ENCODE results near the gene TAAR9. TPM values are rescaled to one million over a fixed set of nuclear protein-coding genes. Genes with fewer than 3 reads are reported as not detected.

The TAAR9 gene
- total RNA-seq, 1 donor from 2014 or later = not detected

DNA sequence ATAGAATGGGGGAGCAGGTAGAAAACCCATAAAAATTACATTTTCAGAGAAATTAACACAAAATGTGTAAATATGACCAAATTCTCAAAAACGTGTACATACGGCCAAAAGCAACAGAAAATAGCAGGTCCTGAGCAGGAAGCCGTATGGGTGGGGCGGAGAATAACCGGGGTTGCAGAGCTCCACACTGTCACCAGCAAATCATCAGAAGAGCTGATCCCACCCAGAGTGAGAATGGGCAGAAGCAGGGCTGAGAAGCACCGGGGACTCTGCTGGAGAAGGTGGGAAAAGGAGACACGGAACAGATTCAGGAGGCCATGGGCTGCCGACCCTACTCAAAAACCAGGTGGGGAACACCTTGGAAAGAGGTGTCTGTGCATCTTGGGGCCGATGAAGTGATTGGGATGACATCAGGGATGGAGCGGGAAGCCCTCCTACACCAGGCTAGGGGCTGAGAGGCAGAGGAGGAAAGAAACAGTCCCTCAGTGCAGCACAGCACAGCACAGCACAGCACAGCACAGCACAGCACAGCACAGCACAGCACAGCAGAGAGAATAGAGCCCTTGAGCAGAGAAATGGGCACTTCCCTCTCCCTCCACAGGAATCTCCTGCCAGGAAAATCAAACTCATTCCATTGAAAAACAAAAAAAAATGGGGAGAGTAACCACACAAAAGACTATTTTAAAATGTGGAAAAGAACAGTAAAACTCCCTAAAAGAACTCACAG lies 47.4 kb upstream of the TAAR9 start:
- no peaks in the 10 kb centered on the region for H3K9me3 Mint-ChIP-seq
- Histone ChIP-seq H3K9ac (no peak overlapping the region), H3K36me3 (no peaks in the 10 kb centered on the region), H2AFZ (replicated peaks) (no peak overlapping the region), H3K27me3 (no peaks in the 10 kb centered on the region), H3K4me1 (no peaks in the 10 kb centered on the region), H3K4me2 (no peak overlapping the region), H3K27ac (no peak overlapping the region), H3K9me3 (ENCODE audit: low read depth) (no peaks in the 10 kb centered on the region), H3K4me3 (no peak overlapping the region), H3K79me2 (ENCODE audit: low read depth) (peaks cover 17% of the 10 kb centered on the region), H4K20me1 (ENCODE audit: low read depth) (no peaks in the 10 kb centered on the region), H3F3A (ENCODE audit: low read depth) (no peaks in the 10 kb centered on the region)
- H3K27ac Mint-ChIP-seq = no peak overlapping the region
- no peaks in the 10 kb centered on the region for H3K27me3 Mint-ChIP-seq (ENCODE audit: insufficient read depth, low read depth)
- DNase-seq (ENCODE audit: low spot score) = no peak
- H3K36me3 Mint-ChIP-seq = peaks cover 13% of the 10 kb centered on the region
- H3K4me3 Mint-ChIP-seq = no peak overlapping the region
- TF ChIP-seq EZH2 (IDR thresholded peaks at IDR 0.05) (no peak), EZH2phosphoT487 (IDR thresholded peaks at IDR 0.05) (no peak)
- TF ChIP-seq, protein P1, sequence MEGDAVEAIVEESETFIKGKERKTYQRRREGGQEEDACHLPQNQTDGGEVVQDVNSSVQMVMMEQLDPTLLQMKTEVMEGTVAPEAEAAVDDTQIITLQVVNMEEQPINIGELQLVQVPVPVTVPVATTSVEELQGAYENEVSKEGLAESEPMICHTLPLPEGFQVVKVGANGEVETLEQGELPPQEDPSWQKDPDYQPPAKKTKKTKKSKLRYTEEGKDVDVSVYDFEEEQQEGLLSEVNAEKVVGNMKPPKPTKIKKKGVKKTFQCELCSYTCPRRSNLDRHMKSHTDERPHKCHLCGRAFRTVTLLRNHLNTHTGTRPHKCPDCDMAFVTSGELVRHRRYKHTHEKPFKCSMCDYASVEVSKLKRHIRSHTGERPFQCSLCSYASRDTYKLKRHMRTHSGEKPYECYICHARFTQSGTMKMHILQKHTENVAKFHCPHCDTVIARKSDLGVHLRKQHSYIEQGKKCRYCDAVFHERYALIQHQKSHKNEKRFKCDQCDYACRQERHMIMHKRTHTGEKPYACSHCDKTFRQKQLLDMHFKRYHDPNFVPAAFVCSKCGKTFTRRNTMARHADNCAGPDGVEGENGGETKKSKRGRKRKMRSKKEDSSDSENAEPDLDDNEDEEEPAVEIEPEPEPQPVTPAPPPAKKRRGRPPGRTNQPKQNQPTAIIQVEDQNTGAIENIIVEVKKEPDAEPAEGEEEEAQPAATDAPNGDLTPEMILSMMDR (IDR thresholded peaks at IDR 0.05) = no peak
- H3K4me1 Mint-ChIP-seq = no peaks in the 10 kb centered on the region

DNA sequence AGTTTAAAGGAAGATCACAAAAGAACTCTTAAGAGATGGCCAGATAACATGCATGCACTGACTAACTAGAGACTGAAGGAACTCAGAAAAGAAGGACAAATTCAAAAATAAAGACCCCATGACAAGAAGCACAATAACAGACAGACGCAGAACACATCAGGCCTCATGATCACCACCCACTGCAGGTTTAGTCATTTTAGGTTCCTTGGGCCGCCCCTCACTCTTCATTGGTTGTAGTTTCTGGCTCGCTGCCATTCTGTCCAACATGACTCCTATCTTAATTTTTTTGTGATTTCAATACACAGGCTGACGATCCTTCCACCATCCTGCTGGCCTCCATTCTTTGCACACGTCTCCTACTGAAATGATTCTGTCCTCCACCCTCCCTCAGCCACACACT lies 46.8 kb upstream of the TAAR9 start:
- H3K27me3 Mint-ChIP-seq (ENCODE audit: insufficient read depth, low read depth) = no peaks in the 10 kb centered on the region
- H3K36me3 Mint-ChIP-seq = peaks cover 13% of the 10 kb centered on the region
- Histone ChIP-seq H3K27me3 (no peaks in the 10 kb centered on the region), H3K36me3 (no peaks in the 10 kb centered on the region), H3K4me1 (no peaks in the 10 kb centered on the region), H3F3A (ENCODE audit: low read depth) (no peaks in the 10 kb centered on the region), H2AFZ (replicated peaks) (no peak overlapping the region), H4K20me1 (ENCODE audit: low read depth) (no peaks in the 10 kb centered on the region), H3K9me3 (ENCODE audit: low read depth) (no peaks in the 10 kb centered on the region), H3K4me3 (no peak overlapping the region), H3K4me2 (no peak overlapping the region), H3K79me2 (ENCODE audit: low read depth) (peaks cover 17% of the 10 kb centered on the region), H3K27ac (no peak overlapping the region), H3K9ac (no peak overlapping the region)
- H3K4me1 Mint-ChIP-seq = no peaks in the 10 kb centered on the region
- no peak for DNase-seq (ENCODE audit: low spot score)
- no peak overlapping the region for H3K27ac Mint-ChIP-seq
- TF ChIP-seq EZH2phosphoT487 (IDR thresholded peaks at IDR 0.05) (no peak), EZH2 (IDR thresholded peaks at IDR 0.05) (no peak)
- TF ChIP-seq, protein P1 (IDR thresholded peaks at IDR 0.05) = no peak
- H3K4me3 Mint-ChIP-seq = no peak overlapping the region
- no peaks in the 10 kb centered on the region for H3K9me3 Mint-ChIP-seq

DNA sequence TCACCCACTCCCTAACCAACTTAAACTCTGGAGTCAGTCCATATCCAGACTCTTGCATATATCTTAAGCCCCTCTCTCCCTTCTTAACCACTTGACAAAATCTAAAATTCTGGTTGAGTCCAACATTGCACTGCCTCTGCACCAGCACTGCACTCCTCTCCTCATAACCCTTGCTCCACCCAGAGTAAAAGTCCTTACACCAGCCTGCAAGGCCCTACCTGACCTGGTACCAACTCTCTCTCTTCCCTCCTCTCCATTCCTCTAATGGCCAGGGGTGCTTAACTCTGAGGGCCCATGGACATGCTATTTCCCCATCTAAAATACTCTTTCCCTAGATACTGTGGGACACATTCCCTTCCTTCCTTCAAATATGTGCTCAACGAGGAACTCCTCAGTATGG lies 46.2 kb upstream of the TAAR9 start:
- Histone ChIP-seq H3K79me2 (ENCODE audit: low read depth) (peaks cover 17% of the 10 kb centered on the region), H3K27ac (no peak overlapping the region), H3K4me3 (no peak overlapping the region), H3K4me2 (no peak overlapping the region), H3K36me3 (no peaks in the 10 kb centered on the region), H3K27me3 (no peaks in the 10 kb centered on the region), H2AFZ (replicated peaks) (no peak overlapping the region), H3K4me1 (no peaks in the 10 kb centered on the region), H3K9ac (no peak overlapping the region), H3K9me3 (ENCODE audit: low read depth) (no peaks in the 10 kb centered on the region), H4K20me1 (ENCODE audit: low read depth) (no peaks in the 10 kb centered on the region), H3F3A (ENCODE audit: low read depth) (no peaks in the 10 kb centered on the region)
- no peak overlapping the region for H3K27ac Mint-ChIP-seq
- TF ChIP-seq, protein P1 (IDR thresholded peaks at IDR 0.05) = no peak
- no peaks in the 10 kb centered on the region for H3K27me3 Mint-ChIP-seq (ENCODE audit: insufficient read depth, low read depth)
- no peak for DNase-seq (ENCODE audit: low spot score)
- no peaks in the 10 kb centered on the region for H3K9me3 Mint-ChIP-seq
- no peak overlapping the region for H3K4me3 Mint-ChIP-seq
- H3K36me3 Mint-ChIP-seq = peaks cover 12% of the 10 kb centered on the region
- no peaks in the 10 kb centered on the region for H3K4me1 Mint-ChIP-seq

Measured in neural progenitor cell (in vitro differentiated cells).